Esophagus muscularis mucosa (tissue), 4 donors: Measurements from ENCODE around the gene SREBF2. TPM values are rescaled to one million over a fixed set of nuclear protein-coding genes. Genes with fewer than 3 reads are reported as not detected.

ENCODE experiments used
- DNase-seq: peaks from one replicate; pipeline ENCODE4 v3.0.0-alpha.2; 2017; ENCODE audit errors: extremely low spot score
- H3K27ac ChIP-seq, 4 donors: fragments of 200-600 bp; sonication (generic); replicated peaks in 1 of 4; 1 replicate in 3 of 4; 2 replicates in 1 of 4; pipeline ENCODE4 v1.5.1; 2016 to 2019; ENCODE audit warnings: mild to moderate bottlenecking in 1 of 4
- H3K27me3 ChIP-seq, 4 donors: fragments of 200-600 bp; sonication (generic); one replicate each; pipeline versions ENCODE4 v1.5.1 to v1.6.0; 2016 to 2019
- H3K36me3 ChIP-seq, 4 donors: fragments of 200-600 bp; sonication (generic); one replicate each; pipeline ENCODE4 v1.5.1; 2016 to 2019
- H3K4me1 ChIP-seq, 4 donors: fragments of 200-600 bp; sonication (generic); one replicate each; pipeline ENCODE4 v1.5.1; 2016 to 2019
- H3K4me3 ChIP-seq, 4 donors: fragments of 200-600 bp; sonication (generic); 1 replicate in 2 of 4; 2 replicates in 2 of 4; pipeline ENCODE4 v1.5.1; 2016 to 2019; ENCODE audit warnings: mild to moderate bottlenecking in 4 of 4, moderate library complexity in 1 of 4
- H3K9me3 ChIP-seq, 4 donors: fragments of 200-600 bp; sonication (generic); 1 replicate in 3 of 4; 2 replicates in 1 of 4; pipeline ENCODE4 v1.5.1; 2016 to 2019
- CTCF ChIP-seq, 3 experiments: fragments of 200-600 bp in 2 of 3; fragments of 450-650 bp in 1 of 3; sonication (generic) in 2 of 3; IDR thresholded peaks; one replicate each; pipeline ENCODE4 v1.5.1; 2017 to 2019; ENCODE audit warnings: antibody characterized with exemption in 3 of 3, mild to moderate bottlenecking in 2 of 3, moderate library complexity in 1 of 3
- EP300 ChIP-seq: sonication (generic); formaldehyde crosslinking; IDR thresholded peaks from one replicate; pipeline ENCODE4 v1.6.1; 2017; ENCODE audit warnings: antibody characterized with exemption
- POLR2A ChIP-seq: fragments of 450-650 bp; IDR thresholded peaks from one replicate; pipeline ENCODE4 v1.6.1; 2017; ENCODE audit warnings: antibody characterized with exemption, moderate library complexity, mild to moderate bottlenecking, low read depth
- POLR2AphosphoS5 ChIP-seq, 2 donors: sonication (generic); formaldehyde crosslinking; IDR thresholded peaks; one replicate each; pipeline ENCODE4 v1.6.1; 2017; ENCODE audit warnings: antibody characterized with exemption in 2 of 2
- WGBS: methylation state at CpG from one replicate; pipeline ENCODE4 v1.1.5; 2018; 5-methylcytosine and 5-hydroxymethylcytosine counted together
- intact Hi-C: fragments of 100-400 bp; cut with DNase I; formaldehyde crosslinking; loops from one replicate; pipeline ENCODE4 v1.15.1; 2023
- total RNA-seq, 4 donors: library from RNA; depleted of rRNA; stranded (reverse); fragments of >200 nt; gene quantifications; one replicate each; pipeline versions ENCODE4 v1.1.0 to v1.2.1, GENCODE V29; 2016

The SREBF2 gene
- total RNA-seq, 4 donors from 2014 or later = 56.4 to 97.7 (median 57.2) TPM

- DNase-seq = no peak
- Histone ChIP-seq H3K27ac (no peak overlapping the region), H3K9me3 (no peaks in the 10 kb centered on the region), H3K27me3 (no peaks in the 10 kb centered on the region), H3K4me1 (peaks cover 0 to 19% (median 0%) of the 10 kb centered on the region in 4 donors), H3K36me3 (peaks cover 52 to 100% (median 94%) of the 10 kb centered on the region in 4 donors), H3K4me3 (no peak overlapping the region)
- 91% methylated on average over 6 of the region's 7 CpGs for WGBS
- TF ChIP-seq CTCF (IDR thresholded peaks at IDR 0.05) (no peak), EP300 (no peak), POLR2AphosphoS5 (IDR thresholded peaks at IDR 0.05) (no peak), POLR2A (no peak)
- intact Hi-C loops = no loop called here
Measured at GRCh38 chr22:41902016-41902415, 69.1 kb downstream of the SREBF2 start.

GRCh38 chr22:41902932-41903421, 70.1 kb downstream of the SREBF2 start:
- DNase-seq = no peak
- intact Hi-C loops = no loop called here
- Histone ChIP-seq H3K27ac (no peak overlapping the region), H3K27me3 (no peaks in the 10 kb centered on the region), H3K4me3 (no peak overlapping the region), H3K9me3 (no peaks in the 10 kb centered on the region), H3K36me3 (peaks cover 51 to 96% (median 91%) of the 10 kb centered on the region in 4 donors), H3K4me1 (peaks cover 0 to 19% (median 0%) of the 10 kb centered on the region in 4 donors)
- 88% methylated on average over 11 of the region's 15 CpGs for whole genome bisulfite sequencing
- TF ChIP-seq POLR2A (no peak), POLR2AphosphoS5 (IDR thresholded peaks at IDR 0.05) (no peak), CTCF (IDR thresholded peaks at IDR 0.05) (no peak), EP300 (no peak)

GRCh38 chr22:41904450-41905410, 71.8 kb downstream of the SREBF2 start:
- H3K27ac ChIP-seq = no peak overlapping the region
- WGBS = 91% methylated on average over 14 of the region's 24 CpGs
- DNase-seq = no peak
- TF ChIP-seq EP300 = no peak
- TF ChIP-seq POLR2A = no peak
- TF ChIP-seq CTCF (IDR thresholded peaks at IDR 0.05) = no peak
- TF ChIP-seq POLR2AphosphoS5 (IDR thresholded peaks at IDR 0.05) = no peak
- no peaks in the 10 kb centered on the region for H3K9me3 ChIP-seq
- no peak overlapping the region for H3K4me3 ChIP-seq
- H3K27me3 ChIP-seq = peaks cover 0 to 12% (median 4%) of the 10 kb centered on the region in 4 donors
- peaks cover 3 to 10% (median 5%) of the 10 kb centered on the region in 4 donors for H3K4me1 ChIP-seq
- intact Hi-C loops = no loop called here
- peaks cover 44 to 78% (median 77%) of the 10 kb centered on the region in 4 donors for H3K36me3 ChIP-seq

- Histone ChIP-seq H3K4me3 (no peak overlapping the region), H3K4me1 (peaks cover 11 to 14% (median 13%) of the 10 kb centered on the region in 4 donors), H3K27me3 (peaks cover 4 to 21% (median 8%) of the 10 kb centered on the region in 4 donors), H3K27ac (no peak overlapping the region), H3K9me3 (no peaks in the 10 kb centered on the region), H3K36me3 (peaks cover 39 to 69% (median 68%) of the 10 kb centered on the region in 4 donors)
- TF ChIP-seq EP300 (no peak), POLR2A (no peak), CTCF (IDR thresholded peaks at IDR 0.05) (no peak)
- no peak for DNase-seq
- intact Hi-C loops = no loop called here
- 88% methylated on average over 19 of the region's 23 CpGs for WGBS
Measured at GRCh38 chr22:41905411-41906202, 72.7 kb downstream of the SREBF2 start.
